GM19099 (cell line): ENCODE results near the gene HSPB9.

Experiments
- POLR2A ChIP-seq: IDR thresholded peaks from 3 replicates; pipeline ENCODE4 v1.6.1; 2011; ENCODE audit warnings: low read depth; ENCODE audit not compliant: insufficient read length; ENCODE audit errors: extremely low read depth

Gene HSPB9, protein sequence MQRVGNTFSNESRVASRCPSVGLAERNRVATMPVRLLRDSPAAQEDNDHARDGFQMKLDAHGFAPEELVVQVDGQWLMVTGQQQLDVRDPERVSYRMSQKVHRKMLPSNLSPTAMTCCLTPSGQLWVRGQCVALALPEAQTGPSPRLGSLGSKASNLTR

DNA sequence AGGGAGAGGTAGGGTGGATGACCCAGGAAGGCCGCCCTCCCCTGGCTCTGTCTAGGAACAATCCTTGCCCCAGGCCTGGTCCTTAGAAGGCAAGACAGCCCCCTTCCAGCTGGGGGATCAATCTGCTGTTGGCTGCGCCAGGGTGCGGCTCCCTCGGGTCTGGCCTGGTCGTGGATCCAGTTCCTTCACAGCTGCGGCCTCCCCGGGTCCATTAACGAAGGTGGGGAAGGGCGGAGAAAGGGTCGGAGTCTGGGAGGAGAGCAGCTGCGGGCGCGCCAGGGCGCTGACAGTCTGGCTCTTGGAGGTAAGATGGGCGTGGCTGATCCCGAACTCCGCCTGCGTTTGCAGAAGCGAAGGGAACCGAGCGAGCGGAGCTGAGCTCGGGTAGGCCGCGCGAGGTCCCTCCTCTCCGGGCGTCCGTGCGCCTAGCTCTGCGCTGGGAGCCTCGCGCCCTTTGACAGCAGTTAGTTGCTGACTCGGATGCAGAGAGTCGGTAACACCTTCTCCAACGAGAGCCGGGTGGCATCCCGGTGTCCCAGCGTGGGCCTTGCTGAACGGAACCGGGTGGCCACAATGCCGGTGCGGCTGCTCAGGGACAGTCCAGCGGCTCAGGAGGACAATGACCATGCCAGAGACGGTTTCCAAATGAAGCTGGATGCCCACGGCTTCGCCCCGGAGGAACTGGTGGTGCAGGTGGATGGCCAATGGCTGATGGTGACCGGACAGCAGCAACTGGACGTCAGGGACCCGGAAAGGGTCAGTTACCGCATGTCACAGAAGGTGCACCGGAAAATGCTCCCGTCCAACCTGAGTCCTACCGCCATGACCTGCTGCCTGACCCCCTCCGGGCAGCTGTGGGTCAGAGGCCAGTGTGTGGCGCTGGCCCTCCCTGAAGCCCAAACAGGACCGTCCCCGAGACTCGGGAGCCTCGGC, at the start of gene HSPB9:
HSPB9 (plus strand) TSS at position 434 of the 933 bp plus-strand sequence; CDS start at position 481, 47 bp downstream.
- TF ChIP-seq POLR2A = no peak

DNA sequence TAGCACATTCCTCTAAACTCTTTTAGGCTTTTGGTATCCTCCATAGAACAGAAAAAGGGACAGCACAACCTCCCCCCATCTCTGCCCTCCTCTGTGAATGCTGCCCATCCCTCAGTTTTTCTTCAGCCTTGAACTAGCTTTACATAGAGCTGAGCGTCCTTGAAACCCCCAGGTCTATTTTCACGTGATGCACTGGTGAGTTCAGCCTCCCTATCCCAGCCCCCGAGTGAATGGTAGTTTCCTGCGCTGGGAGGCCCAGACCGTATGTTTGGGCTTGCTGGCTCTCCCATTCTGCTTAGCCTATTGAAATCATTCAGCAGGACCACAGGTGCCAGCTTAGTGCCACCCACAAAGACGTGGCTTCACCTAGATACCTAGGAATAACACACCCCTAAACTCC, 46.8 kb upstream of the HSPB9 start:
- no peak for TF ChIP-seq POLR2A

DNA sequence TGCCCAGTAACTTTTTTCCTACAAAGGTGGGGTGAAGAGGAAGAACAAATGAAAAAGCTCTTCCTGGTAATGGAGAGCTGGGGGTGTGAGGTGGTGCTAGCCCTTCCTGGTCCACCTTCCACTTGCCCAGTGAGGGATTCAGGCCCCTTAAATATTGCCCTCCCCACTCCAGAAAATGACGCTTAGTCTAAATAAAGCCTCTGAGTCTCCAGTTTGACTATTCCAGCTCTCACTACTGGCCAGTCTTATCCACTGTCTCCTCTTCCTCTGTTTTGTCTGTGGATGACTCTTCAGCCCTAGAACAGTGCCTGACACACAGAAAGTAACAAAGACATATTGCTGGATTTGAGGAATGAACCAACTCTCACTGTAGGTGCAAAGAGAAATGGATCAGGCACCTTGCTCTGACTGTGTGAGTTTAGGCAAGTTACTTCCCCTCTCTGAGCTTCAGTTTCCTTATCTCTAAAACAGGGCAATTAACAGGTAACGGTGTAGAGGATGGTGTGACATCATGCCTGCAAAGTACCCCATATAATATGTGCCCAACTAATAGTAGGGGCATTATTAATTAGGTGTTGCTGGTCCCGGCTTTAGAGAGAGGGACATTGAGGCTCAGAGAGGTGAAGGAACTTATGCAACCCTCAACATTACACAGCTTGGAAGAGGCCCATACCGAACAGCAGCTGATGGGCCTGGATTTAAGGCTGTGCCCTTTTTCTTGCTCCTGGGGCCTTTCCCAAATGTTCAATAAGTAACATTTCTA, 45.6 kb upstream of the HSPB9 start:
- TF ChIP-seq POLR2A = no peak

DNA sequence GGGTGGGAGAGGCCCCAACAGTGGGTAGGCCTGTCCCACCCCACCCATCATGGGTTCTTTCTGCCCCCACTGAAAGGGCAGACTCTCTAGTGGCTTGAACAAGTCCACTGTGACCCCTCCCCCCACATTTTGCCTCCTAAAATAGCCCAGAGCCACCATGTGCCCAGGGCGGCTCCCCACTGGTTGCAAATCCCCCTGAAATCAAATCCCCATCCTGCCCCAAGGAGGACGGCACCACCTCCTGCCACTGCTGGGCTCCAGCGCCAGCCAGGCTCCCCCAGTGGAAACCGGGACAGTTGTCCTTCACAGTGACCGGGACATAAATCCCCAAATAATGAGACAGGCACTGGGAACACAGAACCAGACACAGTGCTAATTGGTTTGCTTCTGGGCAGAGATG, 44.8 kb upstream of the HSPB9 start:
- TF ChIP-seq POLR2A = no peak

DNA sequence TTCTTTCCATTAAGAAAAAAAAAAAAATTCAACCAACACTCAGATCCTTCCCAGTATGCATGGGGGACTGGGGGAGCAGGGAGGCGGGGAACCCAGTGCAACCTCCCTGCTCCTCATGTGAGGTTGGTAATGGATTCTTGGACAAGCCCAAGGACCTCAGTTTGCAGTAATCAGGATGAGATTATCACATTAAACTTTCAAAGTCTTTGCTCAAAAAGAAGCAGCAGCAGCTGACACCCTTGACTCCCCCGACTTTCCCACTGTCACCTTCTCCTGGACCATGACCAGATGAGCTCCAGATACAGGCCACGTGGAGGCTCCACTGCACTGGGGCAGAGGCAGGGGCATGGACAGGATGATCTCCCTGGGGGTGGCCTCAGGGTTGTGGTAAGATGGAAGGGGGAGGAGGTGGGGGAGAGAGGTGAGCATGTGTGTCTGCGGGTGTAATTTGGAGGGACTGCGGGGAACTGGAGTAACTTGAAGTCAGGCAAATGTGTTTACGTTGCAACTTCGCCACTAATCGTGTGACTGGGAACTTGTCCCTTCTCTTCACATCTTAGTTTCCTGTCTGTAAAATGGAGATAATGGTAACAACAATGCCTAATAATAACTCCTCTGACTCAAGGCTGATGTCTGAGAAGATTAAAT, 44.1 kb upstream of the HSPB9 start:
- TF ChIP-seq POLR2A = no peak

DNA sequence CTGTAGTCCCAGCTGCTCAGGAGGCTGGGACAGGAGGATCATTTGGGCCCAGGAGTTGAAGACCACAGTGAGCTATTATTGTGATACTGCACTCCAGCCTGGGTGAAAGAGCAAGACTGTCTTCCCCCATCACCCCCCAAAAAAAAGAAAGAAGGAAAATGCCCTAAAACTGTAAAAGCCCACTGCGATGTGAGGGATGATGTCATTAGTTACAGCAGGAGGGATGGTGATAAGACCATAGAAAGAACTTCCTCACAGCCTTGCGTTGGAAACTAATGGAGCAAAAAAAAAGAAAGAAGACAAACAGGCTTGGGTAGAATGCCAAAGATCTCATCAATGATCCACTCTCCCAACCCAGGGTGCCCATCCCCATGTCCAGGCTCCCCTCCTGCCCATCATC, 43.1 kb upstream of the HSPB9 start:
- TF ChIP-seq POLR2A = no peak

DNA sequence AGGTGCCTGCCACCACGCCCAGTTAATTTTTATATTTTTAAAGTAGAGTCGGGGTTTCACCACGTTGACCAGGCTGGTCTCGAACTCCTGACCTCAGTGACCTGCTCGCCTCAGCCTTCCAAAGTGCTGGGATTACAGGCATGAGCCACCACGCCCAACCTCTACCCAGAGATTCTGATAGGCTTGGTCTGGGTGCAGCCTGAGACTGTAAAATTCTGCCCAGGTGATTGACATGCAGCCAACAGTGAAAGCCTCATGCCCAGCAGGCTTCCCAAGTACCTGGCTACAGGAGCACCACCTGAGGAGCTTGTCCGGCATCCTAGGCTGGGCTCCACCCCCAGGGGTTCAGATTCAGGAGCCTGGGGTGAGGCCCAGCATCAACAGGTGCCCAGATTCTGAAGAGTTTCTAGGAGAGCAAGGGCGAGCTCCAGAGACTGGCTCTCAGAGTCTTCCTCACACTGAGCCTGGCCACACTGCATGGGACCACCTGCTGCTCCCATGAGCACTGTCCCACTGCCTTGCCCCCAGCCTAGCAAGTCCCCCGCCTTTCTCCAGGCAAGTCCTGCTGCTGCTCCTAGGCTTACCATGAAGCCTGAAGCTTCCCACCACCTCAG, 41.0 kb upstream of the HSPB9 start:
- TF ChIP-seq POLR2A = no peak

DNA sequence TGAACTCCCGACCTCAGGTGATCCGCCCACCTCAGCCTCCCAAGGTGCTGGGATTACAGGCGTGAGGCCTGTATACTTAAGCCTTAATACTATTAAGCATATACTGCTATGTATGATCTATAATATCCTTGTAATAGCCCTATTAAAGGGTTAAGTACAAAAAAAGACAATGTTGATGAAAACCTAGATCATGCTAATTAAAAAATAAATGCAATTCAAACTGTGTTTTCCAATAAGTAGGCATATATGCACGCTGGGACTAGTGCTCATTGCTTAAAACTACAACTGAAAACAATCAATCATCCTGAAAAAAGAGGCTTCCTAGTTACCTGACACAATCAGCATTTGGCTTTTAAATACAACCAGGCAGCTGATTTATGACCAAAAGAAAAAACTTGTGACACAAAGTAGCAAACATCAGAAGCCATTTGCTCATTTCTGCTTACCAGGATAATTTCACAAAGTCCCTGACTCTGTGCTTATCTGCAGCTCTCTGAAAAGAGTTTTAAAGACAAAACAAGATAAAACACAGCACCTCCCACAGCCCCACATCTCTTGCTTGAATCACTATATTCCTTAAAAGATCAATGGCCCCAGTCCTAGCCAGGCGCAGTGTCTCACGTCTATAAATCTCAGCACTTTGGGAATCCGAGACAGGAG, 35.4 kb upstream of the HSPB9 start:
- TF ChIP-seq POLR2A = no peak

DNA sequence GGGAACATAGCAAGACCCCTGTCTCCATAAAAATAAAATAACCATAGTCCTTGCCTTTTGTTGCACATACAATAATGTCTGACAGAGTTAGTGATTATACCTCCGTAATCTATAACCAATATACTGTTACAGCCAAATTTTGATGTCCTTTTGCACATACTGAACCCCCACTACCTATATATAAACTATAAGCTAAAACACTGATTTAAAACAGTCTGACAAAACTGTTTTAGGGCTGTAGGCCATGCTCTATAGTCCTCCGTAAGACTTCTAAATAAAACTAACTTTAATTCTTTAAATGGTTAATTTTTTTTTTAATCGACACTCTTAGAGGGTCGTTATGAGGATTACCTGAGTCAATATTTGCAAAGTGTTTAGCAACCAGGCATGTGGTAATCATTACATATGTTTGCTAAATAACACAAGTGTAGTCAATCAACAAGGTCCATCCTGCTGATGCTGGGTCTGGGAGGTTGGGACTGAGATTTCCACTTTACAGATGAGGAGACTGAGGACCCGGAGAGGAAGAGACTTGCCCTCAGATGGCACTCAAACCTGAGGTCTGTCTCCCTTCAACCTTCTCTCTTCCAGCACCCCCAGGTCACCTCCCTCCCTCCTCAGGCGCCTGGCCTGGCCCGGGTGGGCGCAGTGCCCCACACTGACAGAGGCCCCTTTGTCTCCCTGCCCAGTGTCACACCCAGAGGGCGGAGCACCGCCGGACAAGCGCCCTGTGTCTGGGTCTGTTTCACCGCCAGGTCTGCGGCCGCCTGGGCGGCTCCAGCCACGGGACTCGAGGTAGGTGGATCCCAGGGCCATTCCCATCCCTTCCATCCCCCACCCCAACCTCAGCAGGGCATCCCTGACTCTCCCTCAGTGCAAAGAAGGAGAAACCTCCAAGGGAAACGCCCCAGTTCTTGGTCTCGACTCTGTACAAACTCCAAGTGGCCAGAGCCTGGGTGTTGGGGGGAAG, 34.6 kb upstream of the HSPB9 start:
- TF ChIP-seq POLR2A = no peak

DNA sequence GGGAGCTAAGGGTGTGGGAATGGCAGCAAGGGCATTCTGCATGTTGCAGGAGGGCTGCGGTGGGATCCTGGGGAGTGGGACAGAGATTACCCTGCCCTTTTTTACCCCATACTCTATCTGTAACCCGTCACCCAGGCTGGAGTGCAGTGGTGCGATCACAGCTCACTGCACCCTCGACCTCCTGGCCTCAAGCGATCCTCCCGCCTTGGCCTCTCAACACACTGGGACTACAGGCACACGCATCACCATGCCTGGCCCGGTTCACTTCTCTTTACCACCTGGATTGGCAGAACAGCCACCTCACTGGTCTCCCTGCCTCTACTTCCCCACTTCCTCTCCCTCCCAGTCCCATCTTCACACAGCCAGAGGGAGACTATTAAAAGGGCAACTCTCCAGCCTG, 33.9 kb upstream of the HSPB9 start:
- TF ChIP-seq POLR2A = no peak

DNA sequence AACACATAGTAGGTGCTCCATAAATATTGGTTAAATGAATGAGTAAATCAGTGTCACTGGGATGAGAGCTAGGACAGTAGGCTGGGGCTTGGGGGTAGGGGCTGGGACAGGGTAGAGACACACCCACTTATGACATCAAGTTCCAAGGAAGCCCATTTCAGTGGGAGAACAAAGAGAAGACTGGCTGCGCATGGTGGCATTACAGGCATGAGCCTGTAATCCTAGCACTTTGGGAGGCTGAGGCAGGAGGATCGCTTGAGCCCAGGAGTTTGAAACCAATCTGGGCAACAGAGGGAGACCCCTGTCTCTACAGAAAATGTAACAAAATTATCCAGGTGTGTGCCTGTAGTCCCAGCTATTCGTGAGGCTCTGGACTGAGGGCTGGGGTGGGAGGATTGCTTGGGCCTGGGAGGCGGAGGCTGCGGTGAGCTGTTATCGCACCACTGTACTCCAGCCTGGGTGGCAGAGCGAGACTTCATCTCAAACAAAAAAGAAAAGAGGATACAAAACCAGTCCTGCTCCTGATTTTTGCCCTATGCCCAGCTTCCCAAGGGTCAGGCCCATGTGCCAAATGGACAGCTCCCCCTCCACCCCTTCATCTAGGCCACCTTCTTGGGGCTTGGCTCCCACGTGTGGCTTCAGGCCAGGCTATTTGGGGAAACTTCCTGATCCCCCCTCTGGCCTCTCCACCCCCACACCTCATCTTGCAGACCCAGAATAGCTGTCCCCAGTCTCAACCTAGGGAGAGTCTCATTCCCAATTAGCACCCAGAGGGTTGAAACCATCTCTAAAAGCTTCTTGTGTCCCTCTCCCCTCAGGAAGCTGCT, 31.4 kb upstream of the HSPB9 start:
- TF ChIP-seq POLR2A = no peak

DNA sequence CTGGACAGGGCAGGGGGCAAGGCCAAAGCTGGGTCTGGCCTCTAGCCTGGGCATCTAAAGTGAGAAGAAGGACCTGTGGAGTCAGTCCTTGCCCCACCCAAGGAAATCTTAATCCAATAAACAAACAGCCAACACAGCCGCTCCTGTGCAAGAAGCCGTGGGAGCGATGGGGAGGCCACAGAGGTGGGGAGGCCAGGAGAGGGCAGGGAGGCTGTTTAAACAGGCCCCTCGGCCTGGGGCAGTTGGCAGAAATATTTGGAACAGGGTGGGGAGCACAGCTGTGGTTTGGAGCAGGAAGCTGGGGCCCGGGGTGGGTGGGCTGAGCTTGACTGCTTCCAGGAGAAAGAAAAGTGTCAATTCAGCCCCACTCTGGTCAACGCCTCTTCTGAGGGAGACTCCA, 29.7 kb upstream of the HSPB9 start:
- no peak for TF ChIP-seq POLR2A
